Endothelial cell of umbilical vein (primary cell): Measurements from ENCODE around the gene IL1RL2.

ENCODE experiments used
- EZH2 ChIP-seq: IDR thresholded peaks from 2 replicates; pipeline ENCODE4 v1.6.1; 2012; ENCODE audit warnings: borderline replicate concordance, low read depth, mild to moderate bottlenecking, moderate library complexity, low read length, inconsistent platforms; ENCODE audit not compliant: severe bottlenecking
- GATA2 ChIP-seq: IDR thresholded peaks from 2 replicates; pipeline ENCODE4 v1.7.0; 2011; ENCODE audit warnings: low read depth, mild to moderate bottlenecking, moderate library complexity, mixed read lengths, low read length; ENCODE audit not compliant: insufficient read length, insufficient read depth
- JUN ChIP-seq: IDR thresholded peaks from 2 replicates; pipeline ENCODE4 v1.6.1; 2011; ENCODE audit warnings: borderline replicate concordance, low read depth; ENCODE audit not compliant: insufficient read length, insufficient read depth
- POLR2A ChIP-seq: IDR thresholded peaks from 2 replicates; pipeline ENCODE4 v1.6.1; 2012; ENCODE audit warnings: low read depth, mild to moderate bottlenecking, control low read depth, low read length
- POLR2AphosphoS5 ChIP-seq: IDR thresholded peaks from 2 replicates; pipeline ENCODE4 v1.6.1; 2012; ENCODE audit warnings: low read depth, mild to moderate bottlenecking, control low read depth, low read length, moderate library complexity; ENCODE audit not compliant: insufficient read depth
- TF ChIP-seq, protein P1 (sequence below), 2 donors: IDR thresholded peaks; 1 replicate in 1 of 2; 2 replicates in 1 of 2; pipeline ENCODE4 v1.5.1; 2011; ENCODE audit warnings: low read length in 2 of 2, mild to moderate bottlenecking in 2 of 2, moderate library complexity in 2 of 2, control low read depth in 1 of 2, inconsistent platforms in 1 of 2, low read depth in 1 of 2; ENCODE audit not compliant: insufficient read depth in 1 of 2; ENCODE audit errors: extremely low read depth in 1 of 2

DNA sequence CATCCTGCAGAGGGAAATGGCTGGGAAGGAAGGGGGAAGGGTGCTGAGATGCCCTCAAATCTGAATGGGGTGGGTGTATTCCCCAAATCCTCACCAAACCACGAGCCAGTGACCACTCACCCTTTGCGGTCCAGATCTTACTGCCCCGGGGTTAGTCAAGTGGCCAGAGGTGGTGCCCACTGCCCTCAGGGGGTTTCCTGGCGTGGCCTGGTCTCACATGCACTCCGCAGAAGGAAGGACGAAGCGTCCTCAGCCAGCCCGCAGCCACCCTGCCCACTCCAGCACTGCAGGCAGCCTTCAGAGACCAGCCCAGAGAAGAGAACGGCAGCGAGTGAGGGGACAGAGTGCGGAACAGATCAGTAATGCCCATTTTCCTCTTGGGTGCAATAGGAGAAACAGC is 50.4 kb downstream of the IL1RL2 start:
- TF ChIP-seq JUN (no peak), EZH2 (no peak), GATA2 (no peak), POLR2AphosphoS5 (no peak), POLR2A (no peak)
- TF ChIP-seq, protein P1, sequence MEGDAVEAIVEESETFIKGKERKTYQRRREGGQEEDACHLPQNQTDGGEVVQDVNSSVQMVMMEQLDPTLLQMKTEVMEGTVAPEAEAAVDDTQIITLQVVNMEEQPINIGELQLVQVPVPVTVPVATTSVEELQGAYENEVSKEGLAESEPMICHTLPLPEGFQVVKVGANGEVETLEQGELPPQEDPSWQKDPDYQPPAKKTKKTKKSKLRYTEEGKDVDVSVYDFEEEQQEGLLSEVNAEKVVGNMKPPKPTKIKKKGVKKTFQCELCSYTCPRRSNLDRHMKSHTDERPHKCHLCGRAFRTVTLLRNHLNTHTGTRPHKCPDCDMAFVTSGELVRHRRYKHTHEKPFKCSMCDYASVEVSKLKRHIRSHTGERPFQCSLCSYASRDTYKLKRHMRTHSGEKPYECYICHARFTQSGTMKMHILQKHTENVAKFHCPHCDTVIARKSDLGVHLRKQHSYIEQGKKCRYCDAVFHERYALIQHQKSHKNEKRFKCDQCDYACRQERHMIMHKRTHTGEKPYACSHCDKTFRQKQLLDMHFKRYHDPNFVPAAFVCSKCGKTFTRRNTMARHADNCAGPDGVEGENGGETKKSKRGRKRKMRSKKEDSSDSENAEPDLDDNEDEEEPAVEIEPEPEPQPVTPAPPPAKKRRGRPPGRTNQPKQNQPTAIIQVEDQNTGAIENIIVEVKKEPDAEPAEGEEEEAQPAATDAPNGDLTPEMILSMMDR (IDR thresholded peaks at IDR 0.05; ENCODE audit: extremely low read depth in 1 of 2, insufficient read depth in 1 of 2, low read depth in 1 of 2, low read length in 2 of 2), result no peak
